ENCODE measurements around the gene PTGIR. TPM values are rescaled to one million over a fixed set of nuclear protein-coding genes. Genes with fewer than 3 reads are reported as not detected.

The PTGIR gene
- total and polyA plus RNA-seq, 11 donors = 2.1 to 16.7 (median 4.9) TPM

DNA sequence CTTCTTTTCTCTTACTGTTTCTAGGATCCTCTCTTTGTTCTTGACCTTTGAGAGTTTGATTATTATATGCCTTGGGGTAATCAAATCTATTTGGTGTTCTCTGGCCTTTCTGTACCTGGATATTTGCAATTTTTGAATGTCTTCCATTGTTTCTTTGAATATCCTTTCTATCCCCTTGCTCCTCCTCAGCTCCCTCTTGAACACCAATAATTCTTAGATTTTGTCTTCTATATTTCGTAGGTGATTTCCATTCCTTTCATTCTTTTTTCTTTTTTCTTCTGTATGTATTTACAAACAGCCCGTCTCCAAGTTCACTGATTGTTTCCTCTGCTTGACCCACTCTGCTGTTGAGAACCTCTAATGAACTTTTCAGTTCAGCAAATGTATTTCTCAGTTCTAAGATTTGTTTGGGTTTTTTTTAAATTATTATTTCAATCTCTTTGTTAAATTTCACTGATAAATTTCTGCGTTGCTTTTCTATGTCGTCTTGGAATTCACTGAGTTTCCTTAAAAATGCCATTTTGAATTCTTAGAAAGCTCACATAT, 26.4 kb downstream of the PTGIR start:
- no peak overlapping the region for H3K27ac ChIP-seq
- DNase-seq (no peak), ATAC-seq (no peak)
- 94 to 96% (median 95%) methylated on average over 4 of the region's 4 CpGs for WGBS, 4 donors
- H3K4me3 ChIP-seq = no peak overlapping the region
- TF ChIP-seq POLR2A (IDR thresholded peaks at IDR 0.05) = no peak
- no peak for TF ChIP-seq CTCF (IDR thresholded peaks at IDR 0.05)
- H3K4me1 ChIP-seq = peaks cover 0 to 24% (median 14%) of the 10 kb centered on the region in 12 donors
- H3K9me3 ChIP-seq = peaks cover 0 to 17% (median 8%) of the 10 kb centered on the region in 12 donors
- no peaks in the 10 kb centered on the region for H3K27me3 ChIP-seq
- no peaks in the 10 kb centered on the region for H3K36me3 ChIP-seq
- intact Hi-C loops (cut with DNase I) = no loop called here

DNA sequence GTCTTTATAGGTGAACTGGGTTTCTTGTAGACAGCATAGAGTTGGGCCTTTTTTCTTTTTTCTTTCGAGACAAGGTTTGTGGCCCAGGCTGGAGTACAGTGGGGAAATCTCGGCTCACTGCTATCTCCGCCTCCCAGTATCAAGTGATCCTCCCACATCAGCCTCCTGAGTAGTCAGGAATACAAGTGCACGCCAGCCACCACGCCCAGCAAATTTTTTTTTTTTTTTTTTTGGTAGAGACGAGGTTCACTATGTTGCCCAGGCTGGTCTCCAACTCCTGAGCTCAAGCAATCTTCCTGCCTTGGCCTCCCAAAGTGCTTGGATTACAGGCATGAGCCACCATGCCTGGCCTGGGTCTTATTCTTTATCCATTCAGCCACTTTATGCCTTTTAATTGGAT, 28.9 kb downstream of the PTGIR start:
- Histone ChIP-seq H3K9me3 (peaks cover 0 to 17% (median 8%) of the 10 kb centered on the region in 12 donors), H3K27ac (no peak overlapping the region), H3K4me1 (peaks cover 0 to 20% (median 1%) of the 10 kb centered on the region in 12 donors), H3K27me3 (no peaks in the 10 kb centered on the region), H3K4me3 (no peak overlapping the region), H3K36me3 (no peaks in the 10 kb centered on the region)
- no peak for TF ChIP-seq POLR2A (IDR thresholded peaks at IDR 0.05)
- no peak for TF ChIP-seq CTCF (IDR thresholded peaks at IDR 0.05)
- DNase-seq (no peak), ATAC-seq (no peak)
- 72 to 81% (median 76%) methylated on average over 6 of the region's 6 CpGs for WGBS, 4 donors
- intact Hi-C loops (cut with DNase I) = no loop called here

DNA sequence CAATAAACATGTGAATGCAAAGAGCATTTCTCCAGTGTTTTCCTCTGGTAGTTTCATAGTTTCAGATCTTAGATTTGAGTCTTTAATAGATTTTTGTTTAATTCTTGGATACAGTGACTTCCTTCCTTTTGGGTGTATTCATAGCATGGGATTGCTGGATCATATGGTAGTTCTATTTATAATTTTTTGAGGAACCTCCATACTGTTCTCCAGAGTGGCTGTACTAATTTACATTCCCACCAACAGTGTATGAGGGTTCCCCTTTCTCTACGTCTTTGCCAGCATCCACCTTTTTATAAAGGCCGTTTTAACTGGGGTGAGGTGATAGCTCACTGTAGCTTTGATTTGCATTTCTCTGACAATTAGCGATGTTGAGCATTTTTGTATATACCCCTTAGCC, 33.0 kb downstream of the PTGIR start:
- intact Hi-C loops (cut with DNase I) = no loop called here
- Histone ChIP-seq H3K36me3 (no peaks in the 10 kb centered on the region), H3K27me3 (no peaks in the 10 kb centered on the region), H3K9me3 (no peaks in the 10 kb centered on the region), H3K4me3 (no peak overlapping the region), H3K27ac (peak overlapping the region in 1 of 12 donors; percentile 49), H3K4me1 (peaks cover 0 to 13% (median 0%) of the 10 kb centered on the region in 12 donors)
- DNase-seq (no peak), ATAC-seq (no peak)
- no peak for TF ChIP-seq POLR2A (IDR thresholded peaks at IDR 0.05)
- TF ChIP-seq CTCF (IDR thresholded peaks at IDR 0.05) = no peak
- WGBS, 4 donors = 78 to 90% (median 84%) methylated on average over 3 of the region's 3 CpGs

GRCh38 chr19:46591254-46591653, 33.6 kb downstream of the PTGIR start:
- no peaks in the 10 kb centered on the region for H3K27me3 ChIP-seq
- WGBS, 4 donors = 95 to 98% (median 96%) methylated on average over 4 of the region's 4 CpGs
- no peak for ATAC-seq
- H3K9me3 ChIP-seq = no peaks in the 10 kb centered on the region
- peak overlapping the region in 1 of 12 donors; percentile 49 for H3K27ac ChIP-seq
- H3K36me3 ChIP-seq = no peaks in the 10 kb centered on the region
- no peak for DNase-seq
- intact Hi-C loops (cut with DNase I) = no loop called here
- peaks cover 0 to 13% (median 0%) of the 10 kb centered on the region in 12 donors for H3K4me1 ChIP-seq
- no peak overlapping the region for H3K4me3 ChIP-seq
- TF ChIP-seq POLR2A (IDR thresholded peaks at IDR 0.05) (no peak), CTCF (IDR thresholded peaks at IDR 0.05) (no peak)

Measured in heart left ventricle (tissue), 16 donors.